Neural crest cell (in vitro differentiated cells): ENCODE results near the gene DDX10. TPM values are rescaled to one million over a fixed set of nuclear protein-coding genes. Genes with fewer than 3 reads are reported as not detected.

ENCODE experiments used
- DNase-seq: peaks from one replicate; pipeline ENCODE4 v3.0.0; 2021; ENCODE audit warnings: low read depth, mixed read lengths, low spot score
- H3K27ac Mint-ChIP-seq: one replicate; pipeline ENCODE4 v1.8.0; 2021; ENCODE audit warnings: mild to moderate bottlenecking, mixed read lengths; ENCODE audit not compliant: unreplicated experiment
- H3K27me3 Mint-ChIP-seq: 2 replicates; pipeline ENCODE4 v1.8.0; 2021; ENCODE audit warnings: low read depth, mild to moderate bottlenecking, mixed read lengths
- H3K36me3 Mint-ChIP-seq: 2 replicates; pipeline ENCODE4 v1.8.0; 2021; ENCODE audit warnings: low read depth, mild to moderate bottlenecking, mixed read lengths
- H3K4me1 Mint-ChIP-seq: 2 replicates; pipeline ENCODE4 v1.8.0; 2021; ENCODE audit warnings: mixed read lengths
- H3K4me3 Mint-ChIP-seq: one replicate; pipeline ENCODE4 v1.8.0; 2021; ENCODE audit warnings: mild to moderate bottlenecking, mixed read lengths
- H3K9me3 Mint-ChIP-seq: 2 replicates; pipeline ENCODE4 v1.8.0; 2021; ENCODE audit warnings: mixed read lengths
- total RNA-seq: library from RNA; stranded (reverse); gene quantifications from 2 replicates; pipeline ENCODE4 v1.2.1, GENCODE V29; 2021
- TF ChIP-seq, protein P1 (sequence below): fragments of 200-600 bp; sonication (generic); conservative IDR thresholded peaks from 2 replicates; pipeline ENCODE4 v1.5.0; 2021; ENCODE audit warnings: antibody characterized with exemption, mild to moderate bottlenecking

Gene DDX10
- total RNA-seq, 1 donor from 2014 or later: 38.5 TPM

DNA sequence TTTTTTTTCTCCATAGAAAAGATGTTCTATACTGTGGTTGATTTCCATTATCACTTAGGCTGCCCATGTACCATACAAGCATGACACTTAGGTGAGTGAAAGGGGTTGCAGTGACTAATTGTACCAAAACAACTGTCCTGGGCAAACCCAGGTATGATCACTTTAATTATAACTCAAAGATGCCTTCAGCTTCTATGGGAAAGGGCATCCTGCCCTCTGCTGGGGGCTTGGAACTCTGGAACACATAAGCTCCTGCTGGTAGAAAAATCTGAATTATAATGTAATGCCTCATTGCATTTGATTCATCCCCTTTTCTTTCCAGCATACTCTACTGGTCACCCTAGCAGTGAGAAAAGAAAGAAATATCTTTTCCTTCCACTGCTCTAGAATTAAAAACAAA is 206.3 kb downstream of the DDX10 start:
- Mint-ChIP-seq H3K36me3 (no peaks in the 10 kb centered on the region), H3K4me3 (no peak overlapping the region), H3K9me3 (no peaks in the 10 kb centered on the region), H3K4me1 (peaks cover 4% of the 10 kb centered on the region), H3K27me3 (no peaks in the 10 kb centered on the region), H3K27ac (no peak overlapping the region)
- no peak for DNase-seq
- TF ChIP-seq, protein P1, sequence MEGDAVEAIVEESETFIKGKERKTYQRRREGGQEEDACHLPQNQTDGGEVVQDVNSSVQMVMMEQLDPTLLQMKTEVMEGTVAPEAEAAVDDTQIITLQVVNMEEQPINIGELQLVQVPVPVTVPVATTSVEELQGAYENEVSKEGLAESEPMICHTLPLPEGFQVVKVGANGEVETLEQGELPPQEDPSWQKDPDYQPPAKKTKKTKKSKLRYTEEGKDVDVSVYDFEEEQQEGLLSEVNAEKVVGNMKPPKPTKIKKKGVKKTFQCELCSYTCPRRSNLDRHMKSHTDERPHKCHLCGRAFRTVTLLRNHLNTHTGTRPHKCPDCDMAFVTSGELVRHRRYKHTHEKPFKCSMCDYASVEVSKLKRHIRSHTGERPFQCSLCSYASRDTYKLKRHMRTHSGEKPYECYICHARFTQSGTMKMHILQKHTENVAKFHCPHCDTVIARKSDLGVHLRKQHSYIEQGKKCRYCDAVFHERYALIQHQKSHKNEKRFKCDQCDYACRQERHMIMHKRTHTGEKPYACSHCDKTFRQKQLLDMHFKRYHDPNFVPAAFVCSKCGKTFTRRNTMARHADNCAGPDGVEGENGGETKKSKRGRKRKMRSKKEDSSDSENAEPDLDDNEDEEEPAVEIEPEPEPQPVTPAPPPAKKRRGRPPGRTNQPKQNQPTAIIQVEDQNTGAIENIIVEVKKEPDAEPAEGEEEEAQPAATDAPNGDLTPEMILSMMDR: peak; percentile 56

DNA sequence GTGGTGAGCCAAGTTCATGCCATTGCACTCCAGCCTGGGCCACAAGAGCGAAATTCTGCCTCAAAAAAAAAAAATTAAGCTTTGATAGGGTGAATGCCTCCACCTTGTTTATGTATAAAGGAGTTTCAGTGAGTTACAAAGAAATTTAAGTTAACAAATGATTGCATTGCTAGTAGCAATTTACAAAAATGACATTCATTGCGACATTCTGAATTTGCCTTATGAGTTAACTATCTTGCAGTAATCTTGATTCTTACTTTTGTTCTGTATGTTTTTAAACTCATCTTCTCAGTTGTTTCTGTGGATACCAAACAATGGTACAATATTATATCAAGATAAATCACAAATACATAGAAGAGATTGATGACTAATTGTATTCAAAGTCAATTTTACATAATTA is 207.0 kb downstream of the DDX10 start:
- Mint-ChIP-seq H3K27me3 (no peaks in the 10 kb centered on the region), H3K9me3 (no peaks in the 10 kb centered on the region), H3K4me1 (peaks cover 4% of the 10 kb centered on the region), H3K36me3 (no peaks in the 10 kb centered on the region), H3K4me3 (no peak overlapping the region), H3K27ac (no peak overlapping the region)
- TF ChIP-seq, protein P1: no peak
- no peak for DNase-seq

GRCh38 chr11:108872781-108873291 is 208.0 kb downstream of the DDX10 start:
- H3K4me1 Mint-ChIP-seq: peaks cover 4% of the 10 kb centered on the region

DNA sequence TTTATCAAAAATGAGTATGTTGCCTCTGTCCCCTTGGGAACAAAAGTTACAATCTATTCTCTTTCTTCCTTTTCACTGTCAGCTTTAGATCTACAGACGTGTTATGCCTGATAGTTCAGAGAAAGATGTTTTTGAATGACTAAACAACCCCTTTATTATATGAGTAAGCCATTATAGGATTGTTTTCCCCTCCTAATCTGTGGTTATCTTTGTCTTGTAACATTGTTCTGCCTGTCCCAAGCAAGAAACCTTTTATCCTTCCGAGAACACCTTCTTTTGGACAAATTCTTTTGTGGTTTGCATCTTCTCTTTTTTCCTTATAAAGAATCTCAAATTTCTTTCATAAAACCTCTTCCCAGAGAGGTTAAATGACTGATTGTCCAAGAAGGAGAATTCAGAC is 208.4 kb downstream of the DDX10 start:
- H3K9me3 Mint-ChIP-seq: no peaks in the 10 kb centered on the region
- no peak overlapping the region for H3K27ac Mint-ChIP-seq
- no peak overlapping the region for H3K4me3 Mint-ChIP-seq
- H3K27me3 Mint-ChIP-seq: no peaks in the 10 kb centered on the region
- DNase-seq: no peak
- peaks cover 4% of the 10 kb centered on the region for H3K4me1 Mint-ChIP-seq
- TF ChIP-seq, protein P1: no peak
- peaks cover 4% of the 10 kb centered on the region for H3K36me3 Mint-ChIP-seq

More at GRCh38 chr11:108872781-108873291, 208.0 kb downstream of the DDX10 start:
- TF ChIP-seq, protein P1: no peak
- no peak overlapping the region for H3K4me3 Mint-ChIP-seq
- no peak overlapping the region for H3K27ac Mint-ChIP-seq
- no peak for DNase-seq
- H3K27me3 Mint-ChIP-seq: no peaks in the 10 kb centered on the region
- H3K9me3 Mint-ChIP-seq: no peaks in the 10 kb centered on the region
- H3K36me3 Mint-ChIP-seq: peaks cover 2% of the 10 kb centered on the region

GRCh38 chr11:108873941-108874340 is 209.1 kb downstream of the DDX10 start:
- Mint-ChIP-seq H3K4me1 (peaks cover 4% of the 10 kb centered on the region), H3K36me3 (peaks cover 4% of the 10 kb centered on the region), H3K9me3 (no peaks in the 10 kb centered on the region), H3K27me3 (no peaks in the 10 kb centered on the region), H3K4me3 (no peak overlapping the region), H3K27ac (no peak overlapping the region)
- DNase-seq: no peak
- TF ChIP-seq, protein P1: no peak
